D341Med (cell line): ENCODE results near the gene MPP2.
"Not testable (repeated sequence)": the region's sequence is repeated elsewhere in the genome, so short reads cannot be mapped to it uniquely, and the experiment has no call there.

Experiments
- DNase-seq: peaks from one replicate; pipeline ENCODE4 v3.0.0; 2012; ENCODE audit warnings: low spot score

The MPP2 gene

GRCh38 chr17:43901861-43902589 is 5.3 kb downstream of the MPP2 start:
- no peak for DNase-seq

GRCh38 chr17:43900858-43901754 is 6.2 kb downstream of the MPP2 start:
- DNase-seq, result no peak

- DNase-seq, result peak; percentile 100
Observed at GRCh38 chr17:43900183-43900857, 7.0 kb downstream of the MPP2 start.

- DNase-seq, result no peak
Observed at GRCh38 chr17:43898446-43898845, 8.9 kb downstream of the MPP2 start.

- no peak for DNase-seq
Observed at GRCh38 chr17:43897831-43898230, 9.5 kb downstream of the MPP2 start.

DNA sequence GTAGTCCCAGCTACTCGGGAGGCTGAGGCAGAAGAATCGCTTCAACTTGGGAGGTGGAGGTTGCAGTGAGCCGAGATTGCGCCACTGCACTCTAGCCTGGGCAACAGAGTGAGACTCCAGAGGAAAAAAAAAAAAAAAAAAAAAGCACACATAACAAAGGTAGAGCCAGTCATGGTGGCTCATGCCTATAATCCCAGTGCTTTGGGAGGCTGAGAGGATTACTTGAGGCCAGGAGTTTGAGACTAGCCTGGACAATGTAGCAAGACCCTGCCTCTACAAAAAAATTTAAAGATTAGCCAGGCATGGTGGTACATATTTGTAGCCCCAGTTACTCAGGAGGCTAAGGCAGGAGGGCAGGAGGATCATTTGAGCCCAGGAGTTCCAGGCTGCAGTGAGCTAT is 12.8 kb downstream of the MPP2 start:
- DNase-seq, result not testable (repeated sequence)

DNA sequence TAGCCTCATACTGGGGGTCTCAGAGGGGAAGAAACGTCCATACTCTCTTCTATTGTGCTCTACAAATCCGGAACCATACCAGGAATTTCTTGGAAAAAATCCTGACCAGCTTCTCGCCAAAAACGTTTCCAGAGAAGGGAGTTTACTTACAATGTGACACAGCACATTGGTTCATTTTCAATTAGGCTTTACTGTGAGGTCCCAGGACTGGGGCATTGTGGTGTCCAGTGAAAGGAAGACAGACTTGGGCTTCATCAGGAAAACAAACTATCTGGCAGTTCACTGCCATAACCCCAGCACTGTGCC is 14.7 kb downstream of the MPP2 start:
- no peak for DNase-seq

DNA sequence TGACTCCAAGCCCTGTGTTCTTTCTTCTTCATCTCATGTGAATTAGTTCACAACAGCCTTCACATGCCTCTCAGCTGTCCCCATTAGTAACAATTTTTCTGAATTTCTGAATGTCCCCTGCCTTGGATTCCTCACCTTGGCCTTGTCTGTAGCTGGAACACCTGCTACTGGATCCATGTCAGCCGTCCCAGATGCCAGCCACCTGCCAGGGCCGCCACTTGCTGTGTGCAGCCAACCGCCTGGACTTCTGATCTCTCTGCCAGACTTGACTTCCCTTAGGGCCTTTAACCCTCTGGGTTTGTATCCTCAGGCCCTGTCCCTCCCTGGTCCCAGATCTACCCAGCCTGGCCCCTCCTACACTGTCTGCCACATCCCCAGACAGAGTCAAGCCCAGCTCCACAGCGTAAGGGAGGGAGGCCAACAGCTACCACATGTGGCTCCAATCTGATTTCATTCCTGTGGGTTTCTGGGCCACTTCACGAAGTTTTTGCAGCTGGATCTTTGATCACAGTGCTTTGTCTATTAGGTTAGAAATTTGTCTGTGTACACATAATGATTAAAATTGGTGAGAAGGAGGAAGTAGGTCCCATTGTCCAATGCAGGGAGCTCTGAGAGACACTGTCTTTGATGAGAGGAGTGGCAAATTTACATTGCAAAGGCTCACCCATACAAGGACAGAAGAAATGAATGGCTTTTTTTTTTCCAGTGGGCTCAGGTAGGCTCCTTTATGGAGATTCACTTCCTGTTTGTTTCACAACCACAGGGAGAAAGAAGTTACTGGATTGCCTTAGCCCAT is 15.3 kb downstream of the MPP2 start:
- DNase-seq, result peak; percentile 18

GRCh38 chr17:43890240-43890639 is 17.1 kb downstream of the MPP2 start:
- peak; percentile 19 for DNase-seq

DNA sequence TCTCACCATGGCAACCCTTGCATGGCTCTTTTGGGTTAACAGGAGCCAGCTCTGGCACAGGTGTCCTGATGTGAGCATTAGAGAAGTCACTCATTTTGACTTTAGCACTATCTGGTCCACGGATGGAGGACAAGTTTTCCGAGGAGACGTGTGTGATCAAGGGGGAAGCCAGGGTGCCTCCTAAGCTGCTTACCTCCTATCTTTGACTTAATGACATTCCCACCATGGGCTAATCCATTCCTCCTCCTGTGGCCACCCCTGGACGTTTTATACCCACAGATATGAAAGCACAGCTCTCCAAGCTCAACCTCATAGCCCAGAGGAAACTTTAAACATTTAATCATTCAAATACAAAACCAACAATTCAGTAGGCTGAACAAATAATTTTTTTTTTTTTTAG is 18.8 kb downstream of the MPP2 start:
- DNase-seq, result peak; percentile 51

DNA sequence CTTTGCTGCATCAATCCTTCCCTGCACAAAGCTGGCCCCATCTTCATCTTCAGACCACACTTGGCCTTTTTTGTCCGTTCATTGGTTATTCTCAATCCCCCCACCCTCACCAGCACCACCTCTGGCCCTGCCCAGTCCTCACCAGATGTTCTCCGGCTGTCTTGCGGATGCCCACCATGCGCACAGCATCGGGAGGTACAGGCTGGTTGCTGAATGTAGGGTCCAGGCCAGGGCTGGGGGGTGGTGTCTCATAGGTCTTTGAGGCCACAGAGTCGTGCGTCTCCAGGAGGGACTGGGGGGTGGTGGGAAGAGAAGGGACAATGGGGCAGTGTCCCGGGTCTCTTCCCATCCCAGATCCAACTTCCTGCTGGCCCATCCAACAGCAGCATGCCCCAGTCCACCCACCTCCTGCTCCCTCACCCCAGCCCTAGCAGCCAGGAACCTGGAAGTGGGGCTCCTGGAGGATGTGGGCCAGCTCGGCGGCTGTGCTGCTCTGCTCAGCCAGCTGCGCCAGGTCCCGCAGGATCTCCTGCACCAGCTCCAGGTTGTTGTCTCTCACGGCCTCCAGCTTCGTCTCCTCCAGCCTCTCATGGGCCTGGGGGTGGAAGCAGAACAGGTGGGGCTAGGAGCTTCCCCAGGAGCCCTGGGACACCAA is 24.4 kb downstream of the MPP2 start:
- DNase-seq, result peak; percentile 21

GRCh38 chr17:43881758-43882505 is 25.4 kb downstream of the MPP2 start:
- DNase-seq, result peak; percentile 36

DNA sequence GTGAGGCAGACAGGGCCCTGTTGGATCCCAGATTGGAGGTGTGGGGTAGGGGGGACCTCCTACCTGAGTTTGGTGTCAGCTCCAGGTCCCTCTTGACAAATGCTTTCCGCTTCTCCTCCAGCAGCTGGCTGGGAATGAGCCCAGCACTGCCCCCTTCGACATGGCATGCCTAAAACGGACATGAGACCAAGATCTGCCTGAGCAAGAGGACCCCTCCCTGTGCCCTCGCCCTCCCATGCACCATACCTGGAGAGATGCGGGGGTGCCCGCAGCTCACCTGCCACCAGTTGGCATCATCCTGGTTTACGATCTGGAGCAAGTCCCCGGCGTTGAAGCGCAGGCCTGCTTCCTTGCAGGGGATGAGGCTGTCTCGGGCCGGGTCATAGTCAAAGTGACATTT is 26.2 kb downstream of the MPP2 start:
- peak; percentile 32 for DNase-seq

DNA sequence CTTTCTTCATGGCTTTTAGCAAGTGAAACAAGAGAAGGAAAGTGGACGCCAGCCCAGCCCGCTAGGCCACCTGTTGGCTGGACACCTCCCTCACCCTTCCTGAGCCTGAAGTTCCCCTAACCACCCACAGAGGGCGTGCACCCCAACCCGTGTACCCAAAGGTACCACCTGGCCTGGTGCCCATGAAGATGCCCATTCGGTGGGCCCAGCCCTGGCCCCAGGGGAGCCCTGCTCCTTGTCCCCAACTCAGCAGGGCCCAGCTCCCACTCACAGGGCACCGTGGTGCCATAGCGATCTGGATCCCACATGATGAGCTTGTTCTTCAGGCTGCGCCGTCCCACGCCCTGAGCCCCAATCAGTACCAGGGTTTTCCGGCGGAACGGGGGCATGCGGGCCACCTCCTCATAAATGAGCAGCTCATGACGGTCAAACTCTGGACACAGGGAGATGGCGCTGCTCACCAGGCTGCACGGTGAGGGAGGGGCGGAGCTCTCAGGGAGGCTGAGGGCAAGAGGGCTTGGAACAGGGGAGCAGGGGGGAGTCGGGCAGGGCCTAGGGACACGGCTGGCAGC is 26.8 kb downstream of the MPP2 start:
- peak; percentile 86 for DNase-seq

DNA sequence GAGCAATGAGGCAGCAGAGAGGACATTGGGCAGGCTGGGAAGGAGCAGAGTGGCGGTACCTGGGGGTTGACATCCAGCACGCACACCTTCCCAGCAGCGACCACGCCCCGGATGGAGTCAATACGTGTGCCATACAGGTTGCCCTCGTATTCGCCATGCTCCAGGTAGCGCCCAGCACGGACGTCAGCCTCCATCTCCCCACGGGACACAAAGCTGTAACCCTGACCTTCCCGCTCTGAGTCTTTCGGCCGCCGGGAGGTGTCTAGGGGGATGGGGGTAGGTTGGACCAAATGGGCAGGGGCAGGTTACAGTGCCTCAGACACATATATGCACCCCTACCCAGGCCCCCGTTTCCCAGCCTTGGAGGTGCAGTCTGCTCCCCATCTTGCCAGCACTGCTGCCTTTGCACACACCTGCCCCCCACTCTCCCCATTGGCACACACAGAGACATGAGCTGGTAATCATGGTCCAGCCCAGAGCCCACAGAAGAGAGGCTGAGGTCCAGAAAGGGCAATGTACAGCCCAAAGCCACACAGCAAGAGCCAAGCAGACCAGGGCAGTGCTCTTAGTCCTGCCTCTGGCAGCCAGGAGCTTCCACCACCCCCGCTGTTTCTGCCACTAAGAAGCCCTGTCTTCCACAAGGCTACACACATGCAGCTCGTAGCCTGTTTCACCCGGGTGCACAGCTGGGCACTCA is 27.5 kb downstream of the MPP2 start:
- peak; percentile 33 for DNase-seq

GRCh38 chr17:43878260-43879175 is 28.8 kb downstream of the MPP2 start:
- DNase-seq, result peak; percentile 97

DNA sequence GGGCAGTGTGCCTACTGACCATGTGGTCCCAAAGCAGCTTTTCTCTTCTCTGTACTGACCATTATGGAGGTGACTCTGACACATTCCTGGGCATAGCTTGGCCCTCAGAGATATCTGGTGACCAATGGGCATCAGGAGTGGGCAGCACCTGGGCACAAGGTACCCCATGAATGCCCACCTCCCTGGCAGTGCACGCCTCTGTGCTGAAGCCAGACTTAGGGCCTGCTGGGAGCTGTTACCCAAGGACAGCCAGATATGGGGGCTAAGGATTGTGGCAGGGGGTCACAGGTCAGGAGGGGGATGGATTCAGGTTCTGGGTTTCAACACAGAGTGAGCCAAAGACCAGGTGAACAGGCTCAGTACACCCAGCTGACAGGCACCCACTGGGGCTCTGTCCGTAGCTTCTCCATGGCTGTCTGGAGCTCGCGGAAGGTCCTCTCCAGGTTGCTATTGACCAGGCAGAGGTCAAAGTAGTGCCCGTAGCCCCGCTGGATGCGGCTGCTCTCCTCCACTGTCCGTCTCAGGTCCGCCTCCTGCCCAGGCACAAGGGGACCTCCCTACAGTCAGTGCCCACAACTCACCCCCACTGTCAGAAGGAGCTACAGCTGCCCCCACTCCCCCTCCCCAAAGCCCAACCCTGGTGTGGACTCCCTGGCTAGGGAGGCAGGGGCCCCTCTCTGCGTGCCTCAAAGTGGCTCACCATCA is 29.7 kb downstream of the MPP2 start:
- peak; percentile 37 for DNase-seq

- peak; percentile 35 for DNase-seq
Observed at GRCh38 chr17:43877031-43877430, 30.3 kb downstream of the MPP2 start.
